GM03348 (cell line): ENCODE results near the gene CTCF.
"Not testable (repeated sequence)": the region's sequence is repeated elsewhere in the genome, so short reads cannot be mapped to it uniquely, and the experiment has no call there.

Source experiments
- DNase-seq: peaks from one replicate; pipeline ENCODE4 v3.0.0; 2012; ENCODE audit warnings: low spot score

The CTCF gene, protein sequence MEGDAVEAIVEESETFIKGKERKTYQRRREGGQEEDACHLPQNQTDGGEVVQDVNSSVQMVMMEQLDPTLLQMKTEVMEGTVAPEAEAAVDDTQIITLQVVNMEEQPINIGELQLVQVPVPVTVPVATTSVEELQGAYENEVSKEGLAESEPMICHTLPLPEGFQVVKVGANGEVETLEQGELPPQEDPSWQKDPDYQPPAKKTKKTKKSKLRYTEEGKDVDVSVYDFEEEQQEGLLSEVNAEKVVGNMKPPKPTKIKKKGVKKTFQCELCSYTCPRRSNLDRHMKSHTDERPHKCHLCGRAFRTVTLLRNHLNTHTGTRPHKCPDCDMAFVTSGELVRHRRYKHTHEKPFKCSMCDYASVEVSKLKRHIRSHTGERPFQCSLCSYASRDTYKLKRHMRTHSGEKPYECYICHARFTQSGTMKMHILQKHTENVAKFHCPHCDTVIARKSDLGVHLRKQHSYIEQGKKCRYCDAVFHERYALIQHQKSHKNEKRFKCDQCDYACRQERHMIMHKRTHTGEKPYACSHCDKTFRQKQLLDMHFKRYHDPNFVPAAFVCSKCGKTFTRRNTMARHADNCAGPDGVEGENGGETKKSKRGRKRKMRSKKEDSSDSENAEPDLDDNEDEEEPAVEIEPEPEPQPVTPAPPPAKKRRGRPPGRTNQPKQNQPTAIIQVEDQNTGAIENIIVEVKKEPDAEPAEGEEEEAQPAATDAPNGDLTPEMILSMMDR

DNA sequence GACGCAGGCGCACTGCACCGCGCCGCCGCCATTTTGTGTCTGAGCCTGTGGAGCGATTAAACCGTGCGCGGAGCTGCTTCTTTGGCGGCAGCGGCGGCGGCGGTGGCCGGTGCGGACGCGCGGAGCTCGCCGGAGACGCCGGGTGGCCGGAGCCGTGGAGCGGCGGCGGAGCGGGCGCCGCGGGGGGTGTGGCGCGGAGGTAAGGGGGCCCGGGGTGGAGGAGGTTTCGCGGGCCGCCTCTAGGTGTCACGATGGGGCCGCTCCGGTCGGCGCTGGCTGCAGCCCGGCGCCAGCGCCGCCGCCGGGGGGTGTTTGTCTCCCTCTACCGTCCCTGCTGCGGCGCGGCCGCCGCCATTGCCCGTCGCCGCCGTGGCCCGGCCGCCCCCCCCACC, at the start of gene CTCF:
Gene CTCF (plus strand): TSS at position 1 of the 392 bp plus-strand sequence. CDS start 48,307 bp downstream, outside the sequence.
- peak; percentile 93 for DNase-seq

DNA sequence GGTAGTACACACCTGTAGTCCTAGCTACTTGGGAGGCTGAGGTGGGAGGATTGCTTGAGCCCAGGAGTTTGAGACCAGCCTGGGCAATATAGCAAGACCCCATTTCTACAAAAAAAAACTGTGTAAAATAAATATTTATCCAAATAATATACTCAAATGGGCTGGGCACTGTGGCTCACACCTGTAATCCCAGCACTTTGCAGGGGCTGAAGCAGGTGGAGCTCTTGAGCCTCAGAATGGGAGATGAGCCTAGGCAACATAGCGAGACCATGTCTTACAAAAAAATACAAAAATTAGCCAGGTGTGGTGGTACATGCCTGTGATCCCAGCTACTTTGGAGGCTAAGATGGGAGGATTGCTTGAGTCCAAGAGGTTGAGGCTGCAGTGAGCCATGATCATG, 48.4 kb upstream of the CTCF start:
- not testable (repeated sequence) for DNase-seq

DNA sequence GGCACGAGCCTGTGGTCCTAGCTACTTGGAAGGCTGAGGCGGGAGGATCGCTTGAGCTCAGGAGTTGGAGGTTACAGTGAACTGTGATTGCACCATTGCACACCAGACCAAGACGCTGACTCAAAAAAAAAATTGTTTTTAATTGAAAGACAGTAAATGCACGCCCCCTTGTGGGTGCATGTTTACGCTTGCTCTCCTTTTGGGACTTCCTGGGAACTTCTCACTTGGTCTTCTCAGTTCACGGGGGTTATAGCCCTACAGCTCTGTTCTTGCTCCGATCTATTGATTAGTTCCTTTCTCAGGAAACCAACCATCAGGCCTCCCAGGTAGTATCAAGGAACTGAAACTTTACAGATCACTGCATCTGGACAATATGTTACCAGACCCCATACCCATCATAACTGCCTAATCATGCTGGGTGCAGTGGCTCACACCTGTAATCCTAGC, 47.9 kb upstream of the CTCF start:
- DNase-seq = peak; percentile 67

DNA sequence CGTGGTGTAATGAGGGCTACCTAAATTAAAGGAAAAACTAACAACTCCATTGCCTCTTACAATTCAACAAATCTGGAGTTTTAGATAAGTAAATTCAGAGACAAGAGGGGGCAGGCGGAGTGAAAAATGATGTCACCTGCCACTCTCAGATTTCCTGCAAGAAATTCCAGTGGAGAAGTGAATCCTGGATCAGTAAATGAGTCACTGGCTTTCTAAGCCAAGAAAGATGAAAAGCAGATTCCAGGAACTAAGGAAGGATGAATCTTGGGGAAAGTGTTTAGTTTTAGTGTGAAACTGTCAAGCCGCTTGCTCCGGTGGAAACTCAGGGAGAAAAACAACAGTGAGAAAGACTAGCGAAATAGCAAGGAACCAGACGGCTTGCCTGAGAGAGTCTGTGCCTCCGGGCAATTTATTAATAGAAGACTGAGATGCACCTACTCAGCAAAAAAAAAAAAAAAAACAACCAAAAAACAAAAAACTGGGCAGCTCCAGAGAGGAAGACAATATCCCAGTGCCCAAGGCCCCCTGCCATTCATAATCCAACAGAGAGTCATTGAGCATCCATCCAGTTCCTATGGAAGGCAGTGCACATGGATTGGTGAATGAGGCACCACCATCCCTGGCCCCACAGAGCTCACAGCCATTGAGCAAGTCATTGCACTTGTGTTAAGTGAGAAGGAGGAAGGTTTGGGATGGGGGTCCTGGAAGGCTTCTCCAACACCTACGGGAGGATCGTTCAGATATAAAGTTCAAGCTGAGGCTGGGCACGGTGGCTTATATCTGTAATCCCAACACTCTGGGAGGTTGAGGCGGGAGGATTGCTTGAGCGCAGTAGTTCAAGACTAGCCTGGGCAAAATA, 45.8 kb upstream of the CTCF start:
- DNase-seq = peak; percentile 73

DNA sequence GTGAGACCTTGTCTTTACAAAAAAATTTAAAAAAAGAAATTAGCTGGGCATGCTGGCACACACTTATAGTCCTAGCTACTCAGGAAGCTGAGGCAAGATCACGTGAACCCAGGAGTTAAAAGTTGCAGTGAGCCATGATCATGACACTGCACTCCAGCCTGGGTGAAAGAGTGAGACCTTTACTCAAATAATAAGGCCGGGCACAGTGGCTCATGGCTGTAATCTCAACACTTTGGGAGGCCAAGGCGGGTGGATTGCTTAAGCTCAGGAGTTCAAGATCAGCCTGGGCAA, 45.2 kb upstream of the CTCF start:
- no peak for DNase-seq

DNA sequence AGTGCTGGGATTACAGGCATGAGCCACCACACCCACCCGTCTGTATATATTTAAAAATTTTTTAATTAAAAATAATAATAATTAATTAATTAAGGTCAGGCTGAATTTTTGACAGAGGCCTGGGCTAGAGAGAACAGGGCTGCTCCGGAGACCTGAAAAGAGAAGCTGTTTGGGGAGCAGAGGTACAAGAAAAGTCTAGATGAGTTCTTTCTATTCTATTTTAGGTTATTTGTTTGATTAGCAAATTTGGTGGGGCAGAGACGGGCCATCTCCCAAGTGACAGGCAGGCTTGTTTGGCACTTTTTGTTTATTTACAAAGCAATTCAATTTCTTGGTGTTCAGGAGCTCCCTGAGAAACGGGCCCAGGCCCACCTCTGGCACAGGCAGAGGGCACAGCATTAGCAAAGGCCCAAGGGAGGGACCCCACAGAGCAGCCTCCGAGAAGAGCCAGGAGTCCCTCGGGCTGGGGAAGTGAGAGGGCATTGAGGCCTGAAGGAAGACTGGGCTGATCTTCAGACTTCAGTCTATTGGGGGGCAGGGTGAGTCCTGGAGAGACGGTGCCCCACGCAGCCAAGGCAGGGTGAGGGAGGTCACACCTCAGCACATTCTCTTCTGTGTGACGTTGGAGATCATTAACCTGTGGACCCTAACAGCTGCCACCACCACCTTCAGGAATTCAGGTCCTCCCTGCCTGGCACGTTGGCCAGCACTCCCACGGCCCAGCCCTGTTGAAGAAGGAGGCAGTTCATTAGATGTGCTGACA, 44.5 kb upstream of the CTCF start:
- no peak for DNase-seq

DNA sequence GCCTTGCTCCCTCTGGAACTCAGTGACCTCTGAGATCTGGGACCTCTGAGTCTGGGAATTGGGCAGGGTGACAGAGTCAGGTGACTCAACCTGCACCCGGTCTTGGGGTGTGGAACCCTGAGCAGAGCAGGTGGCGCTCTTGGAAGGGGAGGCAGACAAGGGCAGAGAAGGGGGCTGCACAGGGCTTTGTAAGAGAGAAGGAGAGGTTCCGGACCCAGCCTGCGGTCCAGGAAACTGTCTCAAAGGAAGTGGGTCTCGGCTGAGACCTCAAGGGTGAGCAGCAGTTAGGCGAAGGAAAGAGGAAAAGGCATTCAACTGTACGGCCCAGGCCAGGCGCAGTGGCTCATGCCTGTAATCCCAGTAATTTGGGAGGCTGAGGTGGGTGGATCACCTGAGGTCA, 43.6 kb upstream of the CTCF start:
- DNase-seq = no peak

DNA sequence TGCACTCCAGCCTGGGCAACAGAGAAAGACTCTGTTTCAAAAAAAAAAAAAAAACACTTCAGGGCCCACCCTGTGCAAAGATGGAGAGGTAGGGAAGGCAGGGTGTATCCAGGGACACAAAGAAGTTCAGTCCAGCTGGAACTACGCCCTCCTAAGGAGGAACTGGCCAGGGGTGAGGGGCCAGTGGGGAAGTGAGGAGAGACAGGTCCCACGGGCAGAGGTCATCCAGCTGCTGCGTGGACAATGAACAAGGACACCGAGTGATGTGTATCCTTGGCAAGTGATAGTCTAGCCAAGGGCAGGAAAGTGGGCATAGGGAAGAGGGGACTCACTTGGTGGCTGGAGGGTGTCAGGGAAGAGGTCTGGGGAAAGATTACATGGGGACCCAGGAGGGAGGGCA, 43.1 kb upstream of the CTCF start:
- no peak for DNase-seq

DNA sequence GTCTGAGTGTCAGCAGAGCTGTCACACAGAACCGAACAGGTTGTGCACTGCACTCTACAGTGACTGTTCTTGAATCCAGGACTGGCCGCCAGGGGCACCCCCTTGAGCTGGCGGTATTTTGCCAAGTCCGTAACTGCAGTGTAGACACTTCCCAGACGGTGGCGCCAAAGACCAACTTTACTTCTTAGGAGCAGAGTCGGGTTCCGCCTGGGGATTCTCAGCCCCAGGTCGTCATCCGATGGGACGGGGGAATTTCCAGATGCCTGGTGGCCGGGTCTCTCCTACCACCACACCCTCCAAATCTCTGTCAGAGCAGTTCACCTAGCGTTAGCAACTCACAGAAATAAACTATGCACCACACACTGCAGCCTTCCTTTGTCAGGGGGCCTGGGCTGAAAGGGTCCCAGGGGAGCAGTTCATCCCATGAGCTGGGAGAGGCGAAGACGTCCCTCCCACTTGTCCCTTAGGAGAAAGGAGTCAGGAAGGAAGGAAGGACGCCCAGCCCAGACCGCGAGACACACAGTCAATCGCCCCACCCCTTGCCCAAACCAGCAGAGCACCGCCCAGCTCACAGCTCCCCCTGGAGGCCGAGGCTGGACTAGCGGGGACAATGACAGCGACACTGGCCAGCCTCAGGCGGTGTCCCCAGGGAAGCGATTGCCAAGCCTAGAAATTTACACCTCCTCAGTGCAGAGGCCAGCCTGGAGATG, 41.1 kb upstream of the CTCF start:
- peak; percentile 94 for DNase-seq

DNA sequence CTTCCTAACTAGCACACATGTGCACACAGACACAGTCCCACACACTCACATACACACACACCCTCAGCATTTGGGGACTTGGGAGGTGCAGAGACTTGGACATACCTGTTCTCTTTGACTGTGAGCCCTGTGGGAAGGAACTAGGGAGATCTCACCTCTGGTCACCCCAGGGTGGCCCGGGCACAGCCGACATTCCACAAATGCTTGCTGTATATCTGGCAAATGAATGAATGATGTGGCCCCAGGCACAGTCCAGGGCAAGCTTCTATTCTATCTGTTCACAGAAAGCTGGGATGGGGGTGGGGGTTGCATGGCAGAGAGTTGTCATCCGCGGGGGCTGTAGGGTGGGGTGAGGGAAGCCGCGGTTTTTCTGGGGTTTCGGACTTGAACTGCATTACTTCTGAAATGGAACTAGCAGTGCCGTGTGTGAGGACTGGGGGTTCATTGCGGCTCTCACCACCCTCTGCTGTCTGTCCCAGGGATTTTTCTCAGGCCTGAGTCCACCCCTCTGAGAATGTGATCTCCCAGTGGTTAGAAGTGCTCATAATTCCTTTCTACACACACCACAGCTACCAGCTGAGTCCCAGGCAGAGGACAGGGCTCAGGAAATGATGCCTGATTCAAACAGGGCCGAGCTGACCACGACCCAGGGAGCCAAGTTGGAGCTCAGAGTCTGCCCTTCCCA, 37.0 kb upstream of the CTCF start:
- no peak for DNase-seq

DNA sequence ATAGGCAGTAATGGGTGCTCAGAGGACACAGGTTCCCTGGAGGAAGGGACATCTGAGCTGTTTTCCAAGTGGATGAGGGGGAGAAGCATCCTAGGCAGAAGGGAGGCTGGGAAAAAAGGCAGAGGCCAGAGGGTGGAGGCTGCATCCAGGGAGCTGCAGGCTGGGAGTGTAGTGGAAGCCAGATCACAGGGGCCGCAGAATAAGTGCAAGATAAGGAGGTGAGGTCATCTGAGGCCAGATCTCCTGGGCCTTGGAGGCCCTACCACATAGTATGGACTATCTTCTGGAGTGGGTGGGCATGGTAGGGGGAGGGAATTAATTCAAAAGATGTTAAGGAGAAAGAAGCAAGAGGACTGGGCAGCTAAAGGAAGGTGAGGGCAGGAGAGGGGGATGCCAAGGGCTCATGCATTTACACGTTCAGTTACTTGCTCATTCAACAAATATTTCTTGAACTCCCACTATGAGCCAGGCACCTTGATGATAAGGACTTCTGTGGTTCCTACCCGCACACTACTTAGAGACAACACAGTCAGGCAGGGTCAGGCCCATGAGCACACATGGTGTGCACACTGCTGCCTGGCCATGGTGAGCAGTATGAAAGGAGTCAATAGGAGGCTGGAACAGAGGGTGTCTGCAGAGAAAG, 36.1 kb upstream of the CTCF start:
- DNase-seq = no peak

DNA sequence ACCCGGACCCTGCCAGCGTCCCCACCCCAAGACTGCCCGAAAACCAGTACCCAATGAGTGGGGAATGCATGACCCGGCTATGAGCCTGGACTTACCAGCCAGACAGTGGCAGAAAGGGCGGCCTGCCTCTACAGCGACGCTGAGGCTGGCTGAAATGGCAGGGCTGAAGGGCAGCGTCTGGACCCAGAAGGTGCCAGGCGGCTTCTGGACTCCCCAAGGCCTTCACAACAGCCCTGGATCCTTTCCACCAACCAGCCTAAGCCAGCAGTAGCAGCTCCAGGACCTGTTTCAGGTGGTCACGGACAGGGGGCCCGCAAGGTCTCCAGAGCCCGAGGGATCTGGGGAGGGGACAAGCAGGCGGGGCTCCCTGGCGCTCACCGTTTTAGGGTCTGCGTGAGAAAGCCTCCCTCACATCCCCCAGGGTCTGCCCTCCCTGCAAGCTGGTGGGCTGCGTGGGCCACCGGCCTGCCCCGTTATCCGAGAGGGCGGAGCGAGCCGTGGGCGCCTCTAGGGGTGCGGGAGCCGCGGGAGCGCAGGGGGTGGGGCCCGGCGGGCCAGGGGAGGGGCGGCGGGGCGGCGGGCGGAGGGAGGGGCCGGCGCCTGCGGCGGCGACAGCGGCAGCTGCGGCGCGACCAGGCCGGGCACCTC, 34.0 kb upstream of the CTCF start, which contains the start of gene RIPOR1:
Gene RIPOR1 (plus strand): TSS at position 608 of the 648 bp plus-strand sequence. CDS start 9,618 bp downstream, outside the sequence.
- peak; percentile 94 for DNase-seq

DNA sequence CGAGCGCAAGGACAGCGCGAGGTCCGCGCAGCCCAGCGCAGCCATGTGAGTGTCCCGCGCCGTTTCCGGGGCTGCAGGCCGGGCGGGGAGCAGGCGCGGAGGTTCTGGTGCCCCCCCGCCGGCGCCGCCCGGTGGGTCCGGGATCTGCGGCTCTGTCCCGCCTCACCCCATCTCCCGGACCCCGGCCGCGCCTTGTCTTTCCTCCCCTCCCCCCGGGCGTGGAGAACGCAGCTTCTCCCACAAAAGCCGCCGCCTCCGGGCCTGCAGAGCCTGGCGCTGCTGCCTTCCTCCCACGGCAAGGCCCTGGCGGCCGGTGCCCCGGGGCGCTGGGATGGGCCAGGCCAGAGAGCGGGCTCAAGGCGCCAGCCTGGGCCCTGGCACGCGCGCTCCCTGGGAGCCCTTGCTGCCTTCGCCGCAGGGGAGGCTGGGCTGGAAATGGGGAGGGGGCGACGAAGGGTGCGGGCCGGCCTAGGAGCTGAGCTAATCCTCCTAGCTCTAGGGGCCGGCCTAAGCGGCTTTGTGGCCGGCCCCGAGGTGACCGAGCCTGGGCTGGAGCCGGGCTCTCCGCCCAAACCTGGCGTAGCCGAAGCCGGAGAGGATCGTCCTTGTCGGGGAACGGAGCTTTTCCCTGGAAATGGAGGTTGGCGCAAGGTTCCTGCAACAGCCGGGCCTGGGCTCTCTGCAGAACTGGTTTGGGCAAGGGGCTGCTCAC, 33.3 kb upstream of the CTCF start:
- DNase-seq = peak; percentile 73

DNA sequence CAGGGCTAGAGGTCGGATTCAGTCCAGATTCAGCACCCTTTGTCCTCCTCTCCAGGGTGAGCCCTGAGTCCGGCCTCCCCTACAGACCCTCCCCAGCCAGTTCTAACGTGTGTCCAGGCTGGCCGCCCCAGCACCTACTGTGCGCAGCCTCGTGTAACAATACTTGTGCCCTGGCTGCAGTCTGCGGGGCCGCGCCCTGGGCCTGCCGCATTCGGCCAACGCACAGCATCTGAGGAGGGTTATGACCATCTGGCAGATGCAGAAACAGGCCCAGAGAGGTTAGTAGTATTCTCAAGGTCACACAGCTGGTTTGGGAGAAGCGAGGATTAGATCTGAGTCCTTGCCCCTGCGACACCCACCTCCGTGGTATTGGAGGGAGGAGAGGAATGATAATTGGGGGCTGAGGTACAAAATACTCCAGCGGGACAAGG, 32.7 kb upstream of the CTCF start:
- DNase-seq = no peak

DNA sequence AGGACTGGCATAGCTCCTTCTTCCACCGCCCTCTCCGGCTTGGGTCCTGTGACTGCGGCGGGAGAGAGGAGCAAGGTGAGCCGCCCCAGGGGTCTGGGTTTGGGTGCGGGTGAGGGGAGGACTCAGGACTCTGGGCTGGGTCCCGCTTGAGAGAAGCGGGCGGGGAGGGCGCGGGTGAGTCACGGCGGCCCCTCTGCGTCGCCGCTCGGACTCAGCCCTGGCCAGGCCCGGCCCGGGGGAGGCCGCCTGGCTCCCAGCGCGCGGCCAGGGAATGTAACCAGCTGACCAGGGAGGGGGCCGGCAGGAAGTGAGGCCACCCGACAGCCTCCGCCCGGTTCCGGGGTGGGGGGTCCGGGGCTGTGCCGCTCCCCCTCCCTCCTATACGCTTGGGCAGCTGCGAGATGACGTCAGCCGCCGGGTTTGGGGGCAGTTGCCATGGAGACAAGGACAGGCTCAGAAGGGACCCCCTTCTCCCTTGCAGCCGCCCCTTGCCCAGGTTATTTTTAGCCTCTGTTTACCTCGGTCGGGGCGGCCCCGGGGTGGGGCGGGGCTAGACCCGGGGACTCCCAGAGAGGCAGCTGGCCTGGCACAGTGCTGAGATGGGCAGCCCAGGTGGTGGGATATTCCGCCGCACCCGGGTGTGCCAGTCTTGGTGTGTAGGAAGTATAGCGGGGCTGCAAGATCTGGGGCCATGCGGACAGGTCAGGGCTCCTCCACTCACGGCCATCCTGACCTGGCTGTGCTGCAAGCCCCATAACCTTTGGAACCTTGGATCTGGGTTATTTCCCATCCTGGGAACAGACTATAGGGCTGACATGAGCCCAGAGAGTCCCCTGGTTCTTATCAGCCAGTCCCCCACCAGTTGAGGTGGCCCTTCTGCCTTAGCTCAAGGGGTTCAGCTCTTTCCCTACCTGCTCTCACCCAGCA, 32.0 kb upstream of the CTCF start:
- DNase-seq = peak; percentile 95

DNA sequence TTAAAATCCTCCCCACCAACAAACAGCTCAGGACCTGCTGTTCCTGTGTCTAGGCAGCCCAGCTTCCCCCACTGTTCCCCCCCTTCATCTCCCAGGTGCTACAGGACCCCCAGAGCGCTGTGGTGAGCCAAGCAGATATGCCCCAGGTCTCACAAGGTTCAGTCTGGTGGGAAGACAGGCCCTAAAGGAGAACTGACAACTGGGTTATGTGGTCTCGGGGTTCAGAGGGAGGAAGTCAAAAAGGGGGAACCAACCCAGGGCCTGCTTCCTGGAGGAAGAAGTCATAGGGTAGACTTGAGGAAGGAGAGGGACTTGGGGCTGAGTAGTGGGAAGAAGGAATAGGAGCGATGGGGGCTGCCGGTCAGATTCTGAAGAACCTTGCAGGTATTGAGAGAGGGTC, 31.1 kb upstream of the CTCF start:
- no peak for DNase-seq

DNA sequence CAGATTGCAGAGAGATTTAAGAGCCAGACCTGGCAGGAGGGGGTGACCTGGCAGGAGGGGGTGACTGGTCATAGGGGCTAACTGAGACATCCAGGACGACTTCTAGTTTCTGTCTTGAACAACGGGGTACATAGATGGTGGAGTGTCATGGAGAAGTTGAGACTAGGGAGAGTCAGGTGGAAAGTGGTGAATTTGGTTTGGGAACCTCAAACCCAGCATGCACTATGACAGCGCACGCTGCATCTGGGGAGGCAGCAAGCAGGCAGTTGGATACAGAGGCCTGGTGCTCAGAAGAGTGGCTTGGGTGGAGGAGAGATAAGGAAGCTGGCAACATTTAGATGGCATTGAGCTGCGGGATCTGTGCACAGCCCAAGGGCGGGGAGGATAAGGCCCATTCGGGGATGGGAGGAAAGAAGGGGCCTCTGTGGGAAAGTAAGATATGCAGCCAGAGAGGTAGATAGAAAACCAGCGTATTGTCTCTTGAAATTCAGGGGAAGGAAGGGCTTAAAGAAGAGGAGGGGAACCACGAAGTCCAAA, 29.2 kb upstream of the CTCF start:
- DNase-seq = no peak
